ENCODE results near the gene FAM184B.

- TF ChIP-seq POLR2A (IDR thresholded peaks at IDR 0.05), result no peak
- TF ChIP-seq CTCF (IDR thresholded peaks at IDR 0.05 in 8 of 11, conservative IDR thresholded peaks at IDR 0.05 in 3 of 11), result no peak
- TF ChIP-seq POLR2AphosphoS5 (IDR thresholded peaks at IDR 0.05), result no peak
Measured at GRCh38 chr4:17763416-17763815, 18.0 kb downstream of the FAM184B start.

Data from spleen (tissue), 7 donors.